H1 (cell line): ENCODE results near the gene NPAS4. TPM values are rescaled to one million over a fixed set of nuclear protein-coding genes. Genes with fewer than 3 reads are reported as not detected.

ENCODE experiments used
- BACH1 ChIP-seq: IDR thresholded peaks from 2 replicates; pipeline ENCODE4 v1.6.1; 2012; ENCODE audit warnings: low read length, improper control_type of control experiment
- CHD2 ChIP-seq: IDR thresholded peaks from 2 replicates; pipeline ENCODE4 v1.6.1; 2012; ENCODE audit warnings: low read length, improper control_type of control experiment
- E2F6 ChIP-seq: IDR thresholded peaks from 2 replicates; pipeline ENCODE4 v1.6.1; 2012; ENCODE audit warnings: inconsistent platforms
- GABPA ChIP-seq: IDR thresholded peaks from 2 replicates; pipeline ENCODE4 v1.6.1; 2011; ENCODE audit warnings: mild to moderate bottlenecking, low read length, moderate library complexity, borderline replicate concordance; ENCODE audit not compliant: insufficient read depth
- KDM4A ChIP-seq: IDR thresholded peaks from one replicate; pipeline ENCODE4 v1.7.1; 2012; ENCODE audit warnings: low read depth, mild to moderate bottlenecking, moderate library complexity, low read length, inconsistent platforms; ENCODE audit not compliant: severe bottlenecking
- POLR2AphosphoS5 ChIP-seq: IDR thresholded peaks from 2 replicates; pipeline ENCODE4 v1.6.1; 2011; ENCODE audit warnings: low read depth, low read length
- TAF1 ChIP-seq: IDR thresholded peaks from 2 replicates; pipeline ENCODE4 v1.6.1; 2011; ENCODE audit warnings: mild to moderate bottlenecking, low read depth, low read length
- polyA plus RNA-seq, 7 experiments: library from polyadenylated mRNA; depleted of rRNA in 3 of 7; stranded (reverse) in 5 of 7; unstranded in 2 of 7; fragments of >200 nt in 5 of 7; fragments of 200-250 nt in 2 of 7; gene quantifications; 1 replicate in 5 of 7; 2 replicates in 1 of 7; 4 replicates in 1 of 7; pipeline versions ENCODE4 v1.2.1 to v1.2.3, GENCODE V29; 2011 to 2013; ENCODE audit warnings: missing spikeins in 2 of 7, mixed read lengths in 2 of 7
- total RNA-seq: library from RNA; stranded (reverse); fragmentation: NEBNext Ultra II Directional; extraction: Animal tissue kit (Norgen Biotek cat#: 25700); gene quantifications from 2 replicates; pipeline ENCODE4 v1.2.1, GENCODE V29; 2021

NPAS4 gene
- total and polyA plus RNA-seq, 2 of the 8 experiments (the other 6 are each of a cell fraction or from before 2014, with no cell fraction given): 0.73 to 0.99 TPM

- TF ChIP-seq KDM4A (peak; percentile 83), GABPA (peak; percentile 38; the same call in 1 of the 2 replicates), POLR2AphosphoS5 (no peak), TAF1 (0 out of 2 replicates have a peak, but pooled peaks have one; percentile 35), E2F6 (no peak), CHD2 (no peak), BACH1 (no peak)
These were observed 46.3 kb downstream of the NPAS4 start (continued) for GRCh38 chr11:66467034-66467659.
